Tibial nerve (tissue), 4 donors: Measurements from ENCODE around the gene MGAT1. TPM values are rescaled to one million over a fixed set of nuclear protein-coding genes. Genes with fewer than 3 reads are reported as not detected.
A peak's percentile ranks its signal among the peaks of the same experiment; 100 is the strongest.

ENCODE experiments used
- DNase-seq, 2 donors: peaks; one replicate each; pipeline ENCODE4 v3.0.0-alpha.2; 2019; ENCODE audit warnings: low spot score in 2 of 2
- H3K27ac ChIP-seq, 4 donors: fragments of 200-600 bp; sonication (generic) in 3 of 4; one replicate each; pipeline ENCODE4 v1.5.1; 2017 to 2019; ENCODE audit warnings: mild to moderate bottlenecking in 1 of 4
- H3K27me3 ChIP-seq, 2 donors: fragments of 200-600 bp; sonication (generic) in 1 of 2; one replicate each; pipeline versions ENCODE4 v1.5.1 to v1.6.0; 2017 to 2019
- H3K36me3 ChIP-seq, 3 donors: fragments of 200-600 bp; sonication (generic); one replicate each; pipeline ENCODE4 v1.5.1; 2018 to 2019
- H3K4me1 ChIP-seq, 4 donors: fragments of 200-600 bp; sonication (generic) in 3 of 4; one replicate each; pipeline ENCODE4 v1.5.1; 2017 to 2019
- H3K4me3 ChIP-seq, 4 donors: fragments of 200-600 bp; sonication (generic) in 3 of 4; one replicate each; pipeline ENCODE4 v1.5.1; 2017 to 2019; ENCODE audit warnings: mild to moderate bottlenecking in 1 of 4, moderate library complexity in 1 of 4
- H3K9me3 ChIP-seq, 4 donors: fragments of 200-600 bp; sonication (generic) in 3 of 4; one replicate each; pipeline ENCODE4 v1.5.1; 2017 to 2019
- CTCF ChIP-seq, 5 experiments: fragments of 200-600 bp in 3 of 5; fragments of 450-650 bp in 2 of 5; sonication (generic) in 3 of 5; IDR thresholded peaks; one replicate each; pipeline ENCODE4 v1.5.1; 2016 to 2019; ENCODE audit warnings: antibody characterized with exemption in 5 of 5, mild to moderate bottlenecking in 3 of 5, moderate library complexity in 2 of 5
- EP300 ChIP-seq, 2 donors: sonication (generic); formaldehyde crosslinking; IDR thresholded peaks; one replicate each; pipeline ENCODE4 v1.6.1; 2017; ENCODE audit warnings: antibody characterized with exemption in 2 of 2, mild to moderate bottlenecking in 1 of 2
- POLR2A ChIP-seq, 2 donors: fragments of 450-650 bp; IDR thresholded peaks; one replicate each; pipeline ENCODE4 v1.6.1; 2017; ENCODE audit warnings: antibody characterized with exemption in 2 of 2, mild to moderate bottlenecking in 2 of 2, moderate library complexity in 2 of 2
- WGBS, 2 donors: methylation state at CpG; one replicate each; pipeline ENCODE4 v1.1.5; 2018; 5-methylcytosine and 5-hydroxymethylcytosine counted together
- total RNA-seq, 4 donors: library from RNA; depleted of rRNA; stranded (reverse); fragments of >200 nt; gene quantifications; one replicate each; pipeline ENCODE4 v1.1.0, GENCODE V29; 2016

Gene MGAT1
- total RNA-seq, 4 donors from 2014 or later: 161 to 216 (median 195) TPM

GRCh38 chr5:180811623-180812124, 9.1 kb upstream of the MGAT1 start:
- Histone ChIP-seq H3K4me1 (peaks cover 3 to 51% (median 30%) of the 10 kb centered on the region in 4 donors), H3K36me3 (no peaks in the 10 kb centered on the region), H3K9me3 (no peaks in the 10 kb centered on the region), H3K4me3 (peak overlapping the region in 3 of 4 donors; percentile 65 to 91 (median 68)), H3K27ac (peak overlapping the region; percentile 96 to 98 (median 96)), H3K27me3 (no peaks in the 10 kb centered on the region)
- TF ChIP-seq CTCF (IDR thresholded peaks at IDR 0.05) (no peak), EP300 (IDR thresholded peaks at IDR 0.05) (no peak), POLR2A (IDR thresholded peaks at IDR 0.05) (no peak)
- DNase-seq: no peak
- WGBS, 2 donors: 69 to 75% methylated on average over 10 of the region's 10 CpGs

GRCh38 chr5:180810959-180811622, 8.5 kb upstream of the MGAT1 start:
- H3K36me3 ChIP-seq: no peaks in the 10 kb centered on the region
- DNase-seq: no peak
- no peaks in the 10 kb centered on the region for H3K27me3 ChIP-seq
- peak overlapping the region; percentile 96 to 98 (median 96) for H3K27ac ChIP-seq
- TF ChIP-seq CTCF (IDR thresholded peaks at IDR 0.05) (peak in 1 of 5 experiments; percentile 3), POLR2A (IDR thresholded peaks at IDR 0.05) (no peak)
- 5% methylated on average over 30 of the region's 30 CpGs for WGBS, 2 donors
- no peaks in the 10 kb centered on the region for H3K9me3 ChIP-seq
- peaks cover 3 to 51% (median 34%) of the 10 kb centered on the region in 4 donors for H3K4me1 ChIP-seq
- H3K4me3 ChIP-seq: peak overlapping the region; percentile 65 to 91 (median 76)

GRCh38 chr5:180810210-180810958, 7.8 kb upstream of the MGAT1 start:
- peak overlapping the region; percentile 65 to 91 (median 76) for H3K4me3 ChIP-seq
- 0% methylated on average over 47 to 63 of the region's 66 CpGs for WGBS, 2 donors
- no peaks in the 10 kb centered on the region for H3K9me3 ChIP-seq
- peaks cover 3 to 54% (median 39%) of the 10 kb centered on the region in 4 donors for H3K4me1 ChIP-seq
- peak in 2 of 5 experiments; percentile 7 to 18 for TF ChIP-seq CTCF (IDR thresholded peaks at IDR 0.05)
- peak; percentile 77 to 94 for TF ChIP-seq EP300 (IDR thresholded peaks at IDR 0.05)
- TF ChIP-seq POLR2A (IDR thresholded peaks at IDR 0.05): peak; percentile 85 to 87
- H3K27me3 ChIP-seq: no peaks in the 10 kb centered on the region
- peak; percentile 89 to 95 for DNase-seq
- H3K36me3 ChIP-seq: no peaks in the 10 kb centered on the region
- peak overlapping the region; percentile 96 to 98 (median 96) for H3K27ac ChIP-seq

- Histone ChIP-seq H3K36me3 (no peaks in the 10 kb centered on the region), H3K27ac (peak overlapping the region; percentile 96 to 98 (median 96)), H3K4me1 (peaks cover 3 to 61% (median 42%) of the 10 kb centered on the region in 4 donors), H3K4me3 (peak overlapping the region; percentile 65 to 91 (median 76)), H3K9me3 (no peaks in the 10 kb centered on the region), H3K27me3 (no peaks in the 10 kb centered on the region)
- TF ChIP-seq POLR2A (IDR thresholded peaks at IDR 0.05): peak; percentile 8 to 28
- TF ChIP-seq CTCF (IDR thresholded peaks at IDR 0.05): no peak
- peak in 1 of 2 donors; percentile 44 for TF ChIP-seq EP300 (IDR thresholded peaks at IDR 0.05)
- 5 to 9% methylated on average over 24 to 39 of the region's 40 CpGs for WGBS, 2 donors
- peak; percentile 82 to 94 for DNase-seq
These were observed 7.0 kb upstream of the MGAT1 start for GRCh38 chr5:180809403-180810209.
